Activated naive CD4-positive, alpha-beta T cell treated with anti-CD3 and anti-CD28 coated beads, Interleukin-2, amount 50 U/mL, for 72 hours (primary cell): ENCODE measurements around the gene AATF. TPM values are rescaled to one million over a fixed set of nuclear protein-coding genes. Genes with fewer than 3 reads are reported as not detected.

Experiments used
- ATAC-seq, 2 donors: fragments of 150-1000 bp; cut with Tn5 transposase; 2 replicates each; pipeline ENCODE4 v1.10.0; 2021; ENCODE audit warnings: mild to moderate bottlenecking in 2 of 2, moderate library complexity in 2 of 2
- DNase-seq, 2 donors: peaks; one replicate each; pipeline ENCODE4 v3.0.0; 2021 to 2022; ENCODE audit warnings: low spot score in 2 of 2
- H3K27ac Mint-ChIP-seq, 2 donors: one replicate each; pipeline ENCODE4 v1.8.0; 2022; ENCODE audit warnings: mild to moderate bottlenecking in 2 of 2, mixed read lengths in 2 of 2
- H3K36me3 Mint-ChIP-seq, 2 donors: one replicate each; pipeline ENCODE4 v1.8.0; 2022; ENCODE audit warnings: mixed read lengths in 2 of 2
- H3K9me3 Mint-ChIP-seq, 2 donors: one replicate each; pipeline ENCODE4 v1.8.0; 2022; ENCODE audit warnings: mixed read lengths in 2 of 2
- total RNA-seq, 2 donors: library from RNA; stranded (reverse); gene quantifications; one replicate each; pipeline ENCODE4 v1.2.3, GENCODE V29; 2022

Gene AATF
- total RNA-seq, 2 donors from 2014 or later, result 49.9 to 80.1 TPM

GRCh38 chr17:36926701-36927100, 22.1 kb upstream of the AATF start:
- Mint-ChIP-seq H3K36me3 (peaks cover 12 to 15% of the 10 kb centered on the region in 2 donors), H3K27ac (no peak overlapping the region)
- ATAC-seq, result no peak

GRCh38 chr17:36928471-36929345, 20.0 kb upstream of the AATF start:
- DNase-seq (no peak), ATAC-seq (no peak)
- Mint-ChIP-seq H3K36me3 (peaks cover 12 to 15% of the 10 kb centered on the region in 2 donors), H3K9me3 (no peaks in the 10 kb centered on the region), H3K27ac (no peak overlapping the region)

More at GRCh38 chr17:36926701-36927100, 22.1 kb upstream of the AATF start:
- DNase-seq, result no peak
- no peaks in the 10 kb centered on the region for H3K9me3 Mint-ChIP-seq

- ATAC-seq (no peak), DNase-seq (no peak)
- Mint-ChIP-seq H3K27ac (no peak overlapping the region), H3K36me3 (peaks cover 12 to 15% of the 10 kb centered on the region in 2 donors), H3K9me3 (no peaks in the 10 kb centered on the region)
These were observed 18.7 kb upstream of the AATF start for GRCh38 chr17:36929851-36930582.

DNA sequence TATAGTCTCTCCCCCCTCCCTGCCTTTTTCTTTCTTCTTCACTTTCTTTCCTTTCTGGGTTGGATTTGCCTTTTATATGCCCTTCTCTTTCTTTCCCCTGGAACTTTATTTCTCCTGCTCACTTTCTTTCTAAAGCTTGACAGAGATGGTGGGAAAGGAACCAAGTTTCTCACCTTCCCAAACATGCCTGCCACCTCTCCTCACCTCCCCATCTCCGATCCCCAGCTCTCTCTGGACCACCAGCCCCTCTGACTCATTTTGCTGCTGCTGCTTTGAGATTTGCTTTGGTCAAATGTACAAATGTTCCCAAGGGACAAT, 18.2 kb upstream of the AATF start:
- no peak overlapping the region for H3K27ac Mint-ChIP-seq
- DNase-seq, result no peak
- ATAC-seq, result no peak

GRCh38 chr17:36931096-36931696, 17.6 kb upstream of the AATF start:
- ATAC-seq, result no peak
- peaks cover 12 to 15% of the 10 kb centered on the region in 2 donors for H3K36me3 Mint-ChIP-seq
- DNase-seq, result no peak
- no peaks in the 10 kb centered on the region for H3K9me3 Mint-ChIP-seq
- no peak overlapping the region for H3K27ac Mint-ChIP-seq

More for the DNA sequence above, 18.2 kb upstream of the AATF start:
- peaks cover 12 to 15% of the 10 kb centered on the region in 2 donors for H3K36me3 Mint-ChIP-seq
- H3K9me3 Mint-ChIP-seq, result no peaks in the 10 kb centered on the region

- DNase-seq (no peak), ATAC-seq (no peak)
- H3K36me3 Mint-ChIP-seq, result peaks cover 12 to 15% of the 10 kb centered on the region in 2 donors
- no peaks in the 10 kb centered on the region for H3K9me3 Mint-ChIP-seq
- H3K27ac Mint-ChIP-seq, result no peak overlapping the region
These were observed 16.9 kb upstream of the AATF start for GRCh38 chr17:36931697-36932382.

- Mint-ChIP-seq H3K36me3 (peaks cover 12 to 15% of the 10 kb centered on the region in 2 donors), H3K9me3 (no peaks in the 10 kb centered on the region), H3K27ac (no peak overlapping the region)
- DNase-seq (no peak), ATAC-seq (no peak)
These were observed 16.4 kb upstream of the AATF start for GRCh38 chr17:36932383-36932693.

- H3K27ac Mint-ChIP-seq, result no peak overlapping the region
- no peaks in the 10 kb centered on the region for H3K9me3 Mint-ChIP-seq
- ATAC-seq (peak in 1 of 2 donors; percentile 23), DNase-seq (no peak)
- H3K36me3 Mint-ChIP-seq, result peaks cover 11% of the 10 kb centered on the region in 2 donors
These were observed 15.9 kb upstream of the AATF start for GRCh38 chr17:36932694-36933511.

DNA sequence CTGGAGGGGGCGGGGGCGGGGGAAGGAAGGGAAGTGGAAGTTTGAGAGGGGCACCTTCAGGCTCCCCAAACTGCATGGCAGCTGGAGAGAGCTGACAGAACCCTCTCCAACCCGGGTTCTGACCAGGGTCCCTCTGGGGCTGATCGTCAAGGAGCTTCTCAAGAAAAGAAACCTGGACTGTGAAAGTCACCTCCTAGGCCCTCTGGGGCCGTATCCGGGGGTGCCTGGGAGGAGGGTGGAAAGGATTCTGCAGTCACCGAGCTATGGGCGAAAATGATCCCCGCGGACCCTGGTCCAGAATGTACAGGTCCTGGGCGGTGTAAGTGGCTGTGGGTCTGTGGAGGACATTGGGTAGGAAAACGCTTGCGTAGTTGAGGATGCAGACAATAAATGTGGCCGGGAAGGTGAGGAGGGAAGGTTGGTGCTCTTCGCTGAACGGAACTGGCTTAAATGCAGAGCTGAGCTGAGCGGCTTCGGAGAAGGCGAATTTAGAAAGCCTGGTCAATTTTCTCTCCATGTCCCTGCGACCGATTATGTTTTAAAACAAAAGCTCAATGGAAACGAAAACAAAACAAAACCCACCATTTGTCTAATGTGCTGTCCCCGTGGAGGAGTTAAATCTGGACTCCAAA, 15.1 kb upstream of the AATF start:
- ATAC-seq (no peak), DNase-seq (no peak)
- H3K36me3 Mint-ChIP-seq, result peaks cover 6 to 12% of the 10 kb centered on the region in 2 donors
- H3K27ac Mint-ChIP-seq, result peak overlapping the region in 1 of 2 donors; percentile 50
- H3K9me3 Mint-ChIP-seq, result no peaks in the 10 kb centered on the region

DNA sequence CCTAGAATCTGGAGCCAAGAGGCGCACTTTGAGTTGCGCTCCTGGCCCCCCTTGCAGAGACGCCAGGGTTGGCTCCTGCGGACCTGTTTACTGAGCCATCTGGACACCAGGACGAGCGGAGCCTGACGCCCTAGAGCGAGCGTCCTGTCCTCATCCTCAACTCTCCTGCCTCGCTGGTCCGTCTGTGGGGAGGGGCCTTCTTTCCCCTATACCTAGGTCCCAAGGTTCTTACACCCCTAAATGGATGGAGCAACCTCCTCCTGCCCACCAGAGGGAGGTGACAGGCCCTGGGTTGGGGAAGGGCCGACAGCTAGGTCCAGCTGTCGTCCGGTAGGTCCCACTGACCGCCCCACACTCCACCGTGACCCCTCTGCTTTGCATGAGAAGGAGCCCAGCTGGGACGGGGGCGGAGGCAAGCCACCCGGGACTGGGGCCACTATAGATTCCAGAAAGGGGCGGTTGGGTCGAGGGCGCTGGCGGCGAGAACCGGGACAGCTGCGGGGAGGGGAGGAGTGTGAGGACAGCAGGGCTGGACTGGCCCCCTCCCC, 14.5 kb upstream of the AATF start:
- ATAC-seq (no peak), DNase-seq (no peak)
- Mint-ChIP-seq H3K36me3 (peaks cover under 1 to 10% of the 10 kb centered on the region in 2 donors), H3K27ac (peak overlapping the region in 1 of 2 donors; percentile 50), H3K9me3 (no peaks in the 10 kb centered on the region)

GRCh38 chr17:36934692-36935630, 13.8 kb upstream of the AATF start:
- Mint-ChIP-seq H3K36me3 (peaks cover 0 to 11% of the 10 kb centered on the region in 2 donors), H3K9me3 (no peaks in the 10 kb centered on the region), H3K27ac (no peak overlapping the region)
- no peak for ATAC-seq
- peak in 1 of 2 donors; percentile 30 for DNase-seq

DNA sequence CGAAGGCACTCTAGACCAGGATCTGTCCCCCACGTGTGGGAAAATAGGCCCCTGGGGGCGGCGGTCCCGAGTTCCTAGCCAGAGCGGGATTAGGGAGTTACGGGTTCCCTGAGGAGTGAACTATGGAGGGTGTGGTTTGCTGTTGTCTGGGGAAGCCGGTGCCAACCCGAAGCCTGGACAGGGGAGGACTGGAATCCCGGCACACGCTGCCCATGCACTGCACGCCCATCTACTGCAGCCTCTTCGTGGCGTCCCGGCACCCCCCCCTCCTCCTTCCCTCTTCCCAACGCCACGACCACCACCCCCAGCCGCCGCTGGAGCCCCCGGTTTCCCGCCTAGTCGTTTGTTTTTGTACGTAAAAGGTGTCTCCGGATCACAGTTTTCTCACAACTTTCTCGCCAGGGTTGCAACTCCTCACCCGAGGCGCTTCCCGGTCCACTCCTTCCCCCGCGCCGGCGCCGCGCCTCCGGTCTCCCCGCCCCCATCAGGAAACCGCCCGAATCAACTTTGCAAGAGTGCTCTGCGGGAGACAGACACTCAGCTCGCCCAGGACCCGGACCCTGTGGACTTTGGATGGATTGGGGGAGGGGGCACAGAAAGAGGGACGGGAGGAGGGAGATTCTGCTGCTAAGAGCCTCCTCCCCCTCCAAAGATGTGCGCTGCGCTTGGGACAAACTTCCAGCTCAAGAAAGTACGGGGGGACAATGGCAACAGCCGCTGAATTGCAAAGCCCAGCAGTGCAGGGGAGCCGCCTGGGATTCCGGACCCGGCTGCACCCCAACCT, 12.9 kb upstream of the AATF start:
- ATAC-seq (no peak), DNase-seq (peak in 1 of 2 donors; percentile 25)
- Mint-ChIP-seq H3K9me3 (no peaks in the 10 kb centered on the region), H3K36me3 (peaks cover 0 to 11% of the 10 kb centered on the region in 2 donors), H3K27ac (peak overlapping the region in 1 of 2 donors; percentile 44)

GRCh38 chr17:36936455-36937000, 12.2 kb upstream of the AATF start:
- H3K9me3 Mint-ChIP-seq, result no peaks in the 10 kb centered on the region
- peak in 1 of 2 donors; percentile 27 for DNase-seq
- ATAC-seq, result peak in 1 of 2 donors; percentile 14
- H3K36me3 Mint-ChIP-seq, result peaks cover 0 to 15% of the 10 kb centered on the region in 2 donors
- no peak overlapping the region for H3K27ac Mint-ChIP-seq
